GM19455 (cell line): ENCODE measurements around the gene NTPCR.
"Not testable (repeated sequence)": the region's sequence is repeated elsewhere in the genome, so short reads cannot be mapped to it uniquely, and the experiment has no call there.

Experiments
- ATAC-seq: cut with Tn5 transposase; IDR thresholded peaks from one replicate; pipeline ENCODE4 v1.9.1; 2021; ENCODE audit not compliant: unreplicated experiment

The NTPCR gene, protein sequence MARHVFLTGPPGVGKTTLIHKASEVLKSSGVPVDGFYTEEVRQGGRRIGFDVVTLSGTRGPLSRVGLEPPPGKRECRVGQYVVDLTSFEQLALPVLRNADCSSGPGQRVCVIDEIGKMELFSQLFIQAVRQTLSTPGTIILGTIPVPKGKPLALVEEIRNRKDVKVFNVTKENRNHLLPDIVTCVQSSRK

DNA sequence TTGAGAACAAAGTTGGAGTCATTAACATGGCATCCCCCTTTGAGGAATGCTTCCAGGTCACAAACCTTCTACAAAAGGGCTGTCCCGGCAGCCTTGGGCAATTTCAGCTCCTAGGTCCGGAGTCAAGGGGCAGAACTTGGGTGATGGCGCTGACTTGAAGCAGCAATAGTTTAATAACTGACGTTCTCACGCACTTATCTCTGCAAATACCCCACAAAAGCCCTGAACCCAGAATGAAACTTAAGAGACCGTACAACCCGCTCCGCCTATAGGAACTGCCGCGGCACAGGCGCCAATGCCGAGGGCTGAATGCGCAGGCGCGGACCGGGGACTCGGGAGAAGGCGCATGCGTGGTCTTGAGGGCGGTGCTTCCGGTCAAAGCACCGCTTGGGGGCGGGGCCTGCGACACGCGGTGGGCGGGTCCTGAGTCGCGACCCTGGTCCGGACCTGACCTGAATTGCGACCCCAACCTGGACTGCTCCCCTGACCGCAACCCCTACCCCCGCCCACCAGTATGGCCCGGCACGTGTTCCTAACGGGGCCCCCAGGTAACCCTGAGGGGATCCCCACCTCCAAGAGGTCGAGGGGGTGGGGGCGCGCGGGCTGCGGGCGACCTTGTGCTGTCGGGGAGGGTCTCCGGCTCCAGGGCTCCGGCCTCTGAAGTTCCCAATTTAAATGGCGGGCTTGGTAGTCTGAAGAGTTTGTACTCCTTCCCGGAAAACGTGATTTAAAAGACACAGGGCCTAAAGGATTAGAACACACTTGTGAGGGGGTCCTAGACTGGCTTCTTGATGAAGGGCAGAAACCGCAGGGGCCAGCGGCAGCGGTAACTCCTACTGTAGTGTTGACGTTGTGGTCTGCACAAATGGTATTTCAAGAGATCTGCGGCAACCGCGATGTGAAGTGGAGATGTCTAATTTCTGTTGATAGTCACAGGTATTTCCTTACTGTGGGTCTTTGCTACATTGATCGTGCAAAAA lies at the start of gene NTPCR:
Gene NTPCR, plus strand, starts transcription at position 415 of the 980 bp plus-strand sequence. Its CDS starts 100 bp downstream, at position 515.
- ATAC-seq: peak; percentile 92

DNA sequence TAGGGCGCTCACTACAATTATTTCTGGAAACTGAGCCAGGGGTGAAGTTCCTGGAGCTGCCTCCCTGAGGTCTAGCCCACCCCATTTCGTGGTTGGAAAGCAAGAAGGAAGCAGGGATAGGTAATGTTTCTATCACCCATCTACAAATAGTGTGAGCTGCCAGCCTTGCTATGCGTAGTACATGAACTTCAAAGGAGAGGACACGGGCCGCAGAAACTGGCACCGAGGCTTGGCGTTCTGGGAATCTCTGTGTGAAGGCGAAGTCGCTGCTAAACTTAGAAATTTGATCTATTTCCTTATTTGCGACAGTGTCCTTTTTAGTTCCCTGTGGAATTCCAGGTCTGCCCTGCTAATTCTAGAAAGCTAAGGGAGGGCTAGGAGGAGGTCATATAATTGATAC lies 49.6 kb upstream of the NTPCR start:
- no peak for ATAC-seq

DNA sequence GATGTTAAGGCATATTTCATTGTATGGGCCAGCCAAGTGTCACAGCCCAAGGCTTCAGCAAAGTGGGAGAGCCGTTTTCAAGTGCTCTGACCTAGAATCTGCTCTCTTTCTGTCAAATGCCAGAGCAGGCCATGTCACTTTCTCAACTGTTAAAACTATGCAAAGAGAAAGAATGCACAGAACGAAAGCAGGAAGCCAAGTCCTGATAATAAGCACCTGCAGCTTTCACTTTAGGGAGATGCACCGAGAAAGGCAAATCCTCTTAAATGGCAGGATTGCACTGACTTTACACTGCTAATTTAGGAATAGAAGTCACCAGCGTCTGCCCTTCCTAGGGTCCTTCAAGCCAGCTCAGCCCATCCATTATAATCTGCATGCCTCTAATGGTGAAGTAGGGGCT lies 49.2 kb upstream of the NTPCR start:
- no peak for ATAC-seq

DNA sequence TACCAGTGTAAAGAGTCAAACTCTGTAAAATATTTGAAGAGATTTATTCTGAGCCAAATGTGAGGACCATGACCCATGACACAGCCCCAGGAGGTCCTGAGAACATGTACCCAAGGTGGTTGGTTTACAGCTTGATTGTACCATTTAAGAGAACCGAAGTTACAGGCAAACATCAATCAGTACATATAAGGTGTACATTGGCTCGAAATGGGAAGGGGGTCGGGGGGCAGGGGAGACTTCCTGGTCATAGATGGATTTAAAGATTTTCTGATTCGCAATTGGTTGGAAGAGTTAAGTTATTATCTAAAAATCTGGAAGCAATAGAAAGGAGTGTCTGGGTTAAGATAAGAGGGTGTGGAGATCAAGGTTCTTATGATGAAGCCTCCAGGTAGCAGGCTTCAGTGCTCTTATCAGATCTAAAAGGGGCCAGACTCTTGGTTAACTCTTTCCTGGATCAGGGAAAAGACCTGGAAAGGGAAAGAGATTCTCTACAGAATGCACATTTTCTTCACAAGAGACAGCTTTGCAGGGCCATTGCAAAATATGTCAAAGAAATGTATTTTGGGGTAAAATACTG lies 47.5 kb upstream of the NTPCR start:
- ATAC-seq: no peak

DNA sequence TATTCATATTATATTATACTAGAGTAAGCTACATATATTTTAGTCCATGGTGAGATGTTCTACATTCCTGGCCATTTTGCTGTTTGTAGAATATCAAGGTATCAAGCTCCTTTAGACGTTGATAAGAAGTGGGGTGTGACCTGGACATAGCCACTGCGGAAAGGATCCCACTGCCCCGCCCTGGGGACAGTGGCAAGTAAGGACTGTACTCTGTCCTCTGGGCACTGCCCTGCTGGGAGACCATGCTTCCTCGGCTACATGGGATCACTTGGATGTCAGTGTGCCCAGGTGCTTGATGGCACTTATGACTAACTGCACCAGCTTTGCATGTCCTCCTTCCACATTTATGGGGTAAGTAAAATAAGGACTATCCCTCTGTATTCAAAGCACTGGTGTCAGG lies 46.3 kb upstream of the NTPCR start:
- no peak for ATAC-seq

DNA sequence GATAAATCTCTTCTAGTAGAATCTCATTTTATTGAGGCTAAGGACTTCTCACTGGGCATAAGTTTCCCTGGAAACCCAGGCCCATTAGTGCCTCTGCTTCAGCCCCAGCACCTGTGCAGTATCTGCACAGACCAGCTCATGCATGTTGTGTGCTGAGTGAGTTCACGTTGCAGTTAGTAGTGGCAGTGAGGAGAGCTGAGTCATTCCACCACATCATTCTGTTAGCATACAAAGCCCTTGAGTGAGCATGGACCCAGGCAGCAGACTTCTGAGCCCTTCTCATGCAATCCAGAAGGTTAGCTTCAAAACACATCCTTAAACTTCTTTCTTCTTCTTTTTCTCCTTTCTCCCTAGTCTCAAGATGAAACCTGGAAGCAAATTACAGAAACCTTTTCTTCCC lies 45.8 kb upstream of the NTPCR start:
- ATAC-seq: no peak

DNA sequence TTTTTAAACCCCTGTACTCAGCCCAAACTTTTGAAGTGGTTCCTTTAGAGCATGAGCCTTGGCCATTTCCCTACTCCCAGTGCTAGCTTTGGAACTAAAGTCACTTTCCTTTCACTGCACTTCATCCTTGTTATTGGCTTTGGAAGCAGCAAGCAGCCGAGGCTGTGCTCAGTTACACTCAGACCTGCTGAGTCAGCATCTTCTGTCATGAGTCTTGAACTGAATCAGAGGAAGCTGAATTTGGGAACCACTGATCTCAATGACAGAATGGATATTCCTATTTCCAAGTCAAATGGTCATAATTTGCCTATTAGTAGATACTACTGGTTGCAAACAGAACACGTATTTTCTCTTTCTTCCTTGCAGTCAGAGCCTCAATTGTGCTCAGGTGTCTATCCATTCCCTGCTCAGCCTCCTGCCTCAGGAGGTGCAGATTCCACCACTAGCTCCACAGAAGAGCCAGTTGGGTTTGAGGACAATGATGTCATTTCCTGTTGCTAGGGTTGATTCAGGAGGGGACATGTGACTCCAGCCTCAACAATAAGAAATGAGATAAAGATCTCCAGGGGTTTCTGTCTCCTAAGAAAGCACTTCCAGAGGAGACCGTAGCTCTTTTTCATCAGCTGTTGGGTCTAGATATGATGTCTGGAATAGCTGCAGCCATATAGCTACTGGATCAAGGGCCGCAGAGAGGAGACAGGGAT lies 44.9 kb upstream of the NTPCR start:
- no peak for ATAC-seq

DNA sequence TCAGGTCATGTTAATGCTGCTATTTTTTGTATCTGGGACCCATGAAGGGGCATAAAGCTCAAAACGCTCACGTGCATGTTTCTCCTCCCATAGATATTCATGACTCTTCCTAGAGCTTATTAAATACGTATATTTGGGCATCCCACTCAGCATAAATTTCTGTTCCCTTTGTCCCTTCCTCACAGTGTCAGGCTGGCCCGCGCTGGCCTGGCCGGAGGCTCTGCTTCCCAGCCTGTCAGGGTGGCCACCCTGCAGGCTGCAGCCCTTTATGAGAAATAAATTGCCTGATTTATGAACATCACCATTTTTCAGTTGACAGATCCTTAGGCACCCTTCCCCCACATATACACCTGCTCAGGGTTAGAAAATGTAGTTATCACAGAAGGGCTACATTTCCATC lies 44.0 kb upstream of the NTPCR start:
- ATAC-seq: no peak

DNA sequence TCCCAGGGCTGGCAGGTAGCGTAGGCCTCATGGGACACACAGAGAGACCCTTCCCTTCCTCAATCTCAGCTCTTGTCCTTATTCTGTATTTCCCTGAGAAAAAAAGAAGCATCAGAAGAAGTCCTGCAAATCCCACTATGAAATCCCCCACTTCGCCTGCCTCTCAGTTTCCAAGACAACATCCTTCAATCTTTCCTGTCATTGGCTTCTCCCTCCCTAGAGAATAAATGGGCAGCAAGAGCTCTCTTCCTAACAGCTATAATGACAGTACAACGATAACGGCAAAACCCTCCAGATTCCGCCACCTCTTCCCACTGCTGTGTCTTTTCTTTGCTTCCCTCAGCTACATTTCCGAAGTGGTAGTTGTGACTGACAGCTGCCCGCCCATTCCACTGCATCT lies 41.6 kb upstream of the NTPCR start:
- no peak for ATAC-seq

GRCh38 chr1:232909752-232910151 lies 40.7 kb upstream of the NTPCR start:
- ATAC-seq: no peak

DNA sequence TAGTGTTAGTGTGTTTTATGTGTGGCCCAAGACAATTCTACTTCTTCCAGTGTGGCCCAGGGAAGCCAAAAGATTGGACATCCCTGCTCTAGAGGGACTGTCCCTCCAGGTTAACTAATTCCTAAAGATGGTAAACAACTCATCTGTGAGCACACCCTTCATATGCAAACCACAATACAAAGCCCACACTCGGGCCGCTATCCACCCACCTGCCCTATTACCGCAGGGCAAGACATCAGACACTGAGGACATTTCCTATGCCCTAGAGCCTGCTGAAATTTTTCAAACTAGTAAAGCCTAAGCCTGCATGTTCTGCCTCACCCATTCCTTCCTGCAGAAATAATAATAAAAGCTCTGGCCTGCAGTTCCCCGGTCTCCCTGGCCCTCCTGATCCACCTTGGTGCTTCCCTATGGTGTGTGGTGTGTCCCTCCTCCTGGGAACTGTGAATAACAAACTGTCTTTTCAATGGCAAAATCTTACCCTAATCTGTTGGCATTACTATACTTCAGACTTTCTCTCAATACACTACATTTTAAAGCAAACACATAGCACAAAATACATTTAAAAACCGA lies 39.3 kb upstream of the NTPCR start:
- ATAC-seq: no peak

- no peak for ATAC-seq
Observed at GRCh38 chr1:232912845-232913580, 37.4 kb upstream of the NTPCR start.

DNA sequence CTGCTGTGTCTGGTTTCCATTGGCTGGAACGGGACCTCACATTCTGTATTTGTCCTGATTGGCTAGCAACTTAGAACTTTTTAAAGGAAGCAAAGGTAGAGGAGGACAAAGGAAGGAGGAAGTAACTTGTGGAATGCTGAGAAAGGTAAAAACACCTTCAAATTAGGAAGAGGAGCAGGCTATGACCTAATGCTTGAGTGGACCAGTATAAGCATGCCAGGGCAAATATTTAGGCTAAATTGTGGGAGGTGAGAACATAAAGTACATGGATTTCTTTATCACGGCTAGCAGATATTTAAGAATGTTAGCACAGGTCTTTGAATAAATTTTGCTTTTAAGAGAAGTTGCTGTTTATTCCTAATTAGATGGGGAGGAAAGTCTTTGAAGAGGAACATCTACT lies 36.1 kb upstream of the NTPCR start:
- not testable (repeated sequence) for ATAC-seq

- ATAC-seq: no peak
Observed at GRCh38 chr1:232915212-232915611, 35.2 kb upstream of the NTPCR start.

GRCh38 chr1:232917053-232917452 lies 33.4 kb upstream of the NTPCR start:
- ATAC-seq: peak; percentile 67

DNA sequence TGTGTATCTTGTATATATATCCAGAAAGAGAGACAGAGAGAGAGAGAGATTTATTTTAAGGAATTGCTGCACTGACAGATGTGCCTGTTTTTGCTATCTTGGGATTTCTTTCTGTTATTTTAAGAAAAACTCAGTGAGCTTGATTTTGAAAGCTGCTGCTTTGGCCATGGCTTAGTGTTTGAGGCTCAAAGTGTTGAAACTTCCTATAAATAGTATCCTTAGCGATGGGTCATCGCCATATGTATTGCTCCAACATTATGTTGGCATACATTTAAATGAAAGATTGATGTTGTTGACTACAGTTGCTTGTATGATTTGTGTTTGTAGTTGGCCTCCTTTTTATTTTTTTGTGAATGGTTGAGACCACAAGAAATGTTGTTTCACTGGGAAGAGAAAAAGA lies 29.0 kb upstream of the NTPCR start:
- ATAC-seq: no peak

GRCh38 chr1:232922485-232922884 lies 27.9 kb upstream of the NTPCR start:
- no peak for ATAC-seq

DNA sequence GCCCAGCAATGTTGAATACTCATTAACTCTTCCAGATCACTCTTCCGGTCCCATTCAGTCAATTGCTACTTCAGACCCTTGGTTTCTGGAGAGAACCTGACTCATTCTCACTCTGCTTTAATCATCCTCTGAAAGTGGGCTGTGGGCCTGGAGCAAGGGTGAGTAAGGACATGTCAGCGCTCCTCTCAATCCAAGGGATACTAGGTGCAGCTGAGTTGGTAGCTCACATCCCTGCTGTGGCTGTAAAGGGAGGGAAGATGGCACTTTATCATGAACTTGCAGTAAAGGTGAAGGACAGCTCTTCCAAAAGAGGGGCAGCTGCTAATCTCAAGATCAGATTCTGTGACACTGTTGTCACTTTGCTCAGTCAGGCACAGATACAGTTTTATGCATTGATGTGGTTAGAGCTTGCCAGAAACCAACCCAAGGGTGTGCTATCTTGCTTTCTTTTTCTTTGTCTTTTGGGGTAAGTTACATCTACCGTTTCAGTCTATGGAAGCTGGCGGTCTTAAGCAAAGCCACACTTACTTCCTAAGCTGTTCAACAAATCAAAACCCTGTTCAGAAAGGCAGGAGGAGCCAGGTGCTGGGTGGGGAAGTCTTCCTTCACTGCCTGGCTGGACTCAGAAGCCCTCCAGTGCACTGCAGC lies 26.5 kb upstream of the NTPCR start:
- no peak for ATAC-seq

- no peak for ATAC-seq
Observed at GRCh38 chr1:232924874-232925273, 25.5 kb upstream of the NTPCR start.
